GM18870 (cell line): ENCODE data around the gene FOXI1.
"Not testable (repeated sequence)": the region's sequence is repeated elsewhere in the genome, so short reads cannot be mapped to it uniquely, and the experiment has no call there.

Source experiments
- ATAC-seq: cut with Tn5 transposase; IDR thresholded peaks from one replicate; pipeline ENCODE4 v1.9.1; 2021; ENCODE audit warnings: moderate library complexity; ENCODE audit not compliant: unreplicated experiment

Gene FOXI1

GRCh38 chr5:170092455-170093101 is 13.1 kb upstream of the FOXI1 start:
- ATAC-seq, result no peak

DNA sequence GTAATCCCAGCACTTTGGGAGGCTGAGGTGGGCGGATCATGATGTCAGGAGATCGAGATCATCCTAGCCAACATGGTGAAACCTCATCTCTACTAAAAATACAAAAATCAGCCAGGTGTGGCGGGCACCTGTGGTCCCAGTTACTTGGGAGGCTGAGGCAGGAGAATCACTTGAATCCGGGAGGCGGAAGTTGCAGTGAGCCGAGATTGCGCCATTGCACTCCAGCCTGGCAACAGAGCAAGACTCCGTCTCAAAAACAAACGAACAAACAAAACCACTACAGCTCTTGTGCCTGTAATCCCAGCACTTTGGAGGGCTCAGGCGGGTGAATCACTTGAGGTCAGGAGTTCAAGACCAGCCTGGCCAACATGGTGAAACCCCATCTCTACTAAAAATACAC is 11.4 kb upstream of the FOXI1 start:
- ATAC-seq, result not testable (repeated sequence)

DNA sequence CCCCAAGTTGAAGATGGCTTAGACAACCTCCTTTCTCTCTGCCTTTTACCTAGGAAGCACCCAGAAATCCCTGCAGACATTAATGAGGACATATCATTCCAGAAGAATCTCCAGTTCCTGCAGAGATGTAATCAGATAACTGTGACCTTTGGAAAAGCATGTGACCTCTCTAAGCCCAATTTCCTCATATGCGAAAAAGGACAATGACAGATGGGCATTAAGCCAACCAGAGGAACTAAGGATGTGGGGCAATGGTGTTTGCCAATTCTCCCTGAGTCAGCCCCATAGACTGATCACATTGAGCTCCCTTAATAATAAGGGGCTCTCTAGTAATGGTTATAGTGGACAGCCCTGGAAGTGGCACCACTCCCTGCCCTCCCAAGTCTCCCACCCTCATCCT is 10.1 kb upstream of the FOXI1 start:
- ATAC-seq, result no peak

DNA sequence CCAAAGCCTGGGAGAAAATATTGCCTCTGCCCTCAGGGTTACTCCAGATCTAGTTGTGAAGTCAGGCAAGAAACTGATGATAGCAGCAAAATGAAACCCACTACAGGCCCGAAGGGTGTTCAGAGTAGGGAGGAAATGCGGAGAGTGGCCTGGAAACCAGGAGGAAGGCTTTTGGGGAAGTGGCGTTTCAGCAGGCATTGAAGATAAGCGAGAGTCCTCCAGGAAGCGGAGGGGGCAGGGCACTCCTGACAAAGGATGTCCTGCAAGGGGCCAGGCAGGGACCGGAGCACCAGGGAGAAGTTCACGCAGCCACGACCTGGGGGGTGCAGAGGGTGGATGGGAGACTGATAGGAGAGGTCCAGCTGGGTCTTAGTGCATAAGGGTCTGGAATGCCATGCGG is 7.8 kb upstream of the FOXI1 start:
- ATAC-seq, result no peak

GRCh38 chr5:170100066-170100943 is 5.4 kb upstream of the FOXI1 start:
- ATAC-seq, result no peak

GRCh38 chr5:170103447-170103846 is 2.2 kb upstream of the FOXI1 start:
- no peak for ATAC-seq

- ATAC-seq, result no peak
Observed at GRCh38 chr5:170104299-170104698, 1.4 kb upstream of the FOXI1 start.

DNA sequence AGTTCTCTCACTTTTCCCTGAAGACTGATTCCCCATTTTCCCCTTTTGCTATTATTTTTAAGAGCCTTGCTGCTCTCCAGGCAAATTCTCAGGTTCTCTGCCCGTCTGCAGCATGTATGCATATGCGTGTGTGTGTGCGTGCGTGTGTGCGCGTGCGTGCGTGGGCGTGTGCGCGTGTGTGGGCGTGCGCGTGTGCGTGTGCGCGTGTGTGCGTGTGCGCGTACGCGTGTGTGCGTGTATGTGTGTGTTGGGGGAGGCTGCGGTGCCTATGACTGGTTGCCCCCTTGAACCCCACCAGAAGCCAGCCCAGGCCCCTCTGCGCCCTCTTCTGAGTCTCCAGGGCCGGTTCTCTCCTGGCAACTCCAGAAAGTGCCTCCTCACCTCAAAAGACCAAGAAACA is 987 bp upstream of the FOXI1 start:
- ATAC-seq, result no peak

DNA sequence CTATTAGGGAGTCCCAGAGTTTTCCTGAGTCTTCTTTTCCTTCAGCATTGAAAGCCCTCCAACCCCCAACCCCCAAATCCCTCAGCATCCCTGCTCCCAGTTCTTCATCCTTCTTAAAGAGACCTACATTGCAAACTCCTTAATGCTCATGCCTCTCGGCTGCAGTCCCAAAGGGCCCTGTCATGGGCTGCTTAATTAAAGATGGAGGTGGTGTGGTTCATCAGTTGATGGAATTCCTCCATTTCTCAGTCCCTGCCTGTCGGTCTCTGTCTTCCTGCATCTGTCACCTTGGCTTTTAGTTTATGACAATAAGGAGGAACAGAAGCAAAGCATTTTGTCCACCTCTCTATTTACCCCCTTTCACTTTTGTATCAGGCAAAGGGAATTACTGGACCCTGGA is 2.0 kb downstream of the FOXI1 start:
- no peak for ATAC-seq

- ATAC-seq, result no peak
Observed at GRCh38 chr5:170108266-170108785, 2.6 kb downstream of the FOXI1 start.

GRCh38 chr5:170109059-170110031 is 3.6 kb downstream of the FOXI1 start:
- ATAC-seq, result no peak

- ATAC-seq, result no peak
Observed at GRCh38 chr5:170110403-170111087, 4.8 kb downstream of the FOXI1 start.

DNA sequence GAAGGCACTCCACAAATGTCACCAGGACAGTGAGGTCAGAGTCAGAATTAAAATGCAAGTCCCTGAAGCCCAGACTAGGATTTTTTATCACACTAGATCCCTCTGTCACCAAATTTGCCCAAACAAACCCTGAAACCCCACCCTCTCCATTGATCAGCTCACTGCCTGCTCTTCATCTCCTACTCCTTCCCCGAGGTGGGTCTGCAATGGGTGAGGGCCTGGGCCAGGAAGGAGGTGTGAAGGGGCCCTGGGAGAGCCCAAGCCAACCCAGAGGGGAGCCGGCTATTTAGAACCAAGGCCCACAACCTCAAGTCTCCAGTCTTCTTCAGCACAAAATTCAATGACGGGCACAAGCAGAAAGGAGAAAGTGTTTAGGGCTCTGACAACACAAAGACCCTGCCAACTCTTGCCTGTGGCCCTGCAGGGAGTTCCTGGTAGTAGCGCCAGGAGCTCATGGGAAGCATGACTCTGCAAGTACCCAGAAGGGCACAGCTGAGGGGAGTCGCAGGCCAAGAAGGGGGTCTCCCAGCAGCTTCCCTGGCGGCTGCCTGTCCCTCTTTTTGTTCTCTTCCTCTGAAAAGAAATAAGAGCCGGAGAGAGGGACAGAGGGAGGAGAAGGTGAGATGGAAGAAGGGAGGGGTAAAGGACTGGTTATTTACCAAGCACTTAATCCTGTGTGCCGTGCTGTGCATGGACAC is 5.5 kb downstream of the FOXI1 start:
- ATAC-seq, result no peak

- no peak for ATAC-seq
Observed at GRCh38 chr5:170112876-170113521, 7.3 kb downstream of the FOXI1 start.

- no peak for ATAC-seq
Observed at GRCh38 chr5:170113522-170113900, 7.8 kb downstream of the FOXI1 start.

DNA sequence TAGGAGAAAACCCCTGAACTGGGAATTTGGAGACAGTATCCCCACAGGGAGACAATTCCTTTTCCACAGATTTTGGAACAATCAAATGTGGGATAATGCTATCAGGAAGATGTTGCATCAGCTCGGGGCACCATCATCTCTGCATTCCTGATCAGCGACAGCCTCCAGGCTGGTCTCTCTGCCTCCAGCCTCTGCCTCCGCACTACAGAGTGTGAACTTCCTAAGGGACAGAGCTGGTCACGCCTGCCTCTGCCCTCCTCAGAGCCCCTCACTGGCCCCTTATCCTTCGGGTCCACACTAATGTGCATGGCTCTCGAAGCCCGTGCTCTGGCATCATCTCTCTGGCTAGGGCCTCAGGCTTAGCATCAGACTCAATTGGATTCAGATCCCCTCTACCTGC is 8.6 kb downstream of the FOXI1 start:
- ATAC-seq, result no peak

DNA sequence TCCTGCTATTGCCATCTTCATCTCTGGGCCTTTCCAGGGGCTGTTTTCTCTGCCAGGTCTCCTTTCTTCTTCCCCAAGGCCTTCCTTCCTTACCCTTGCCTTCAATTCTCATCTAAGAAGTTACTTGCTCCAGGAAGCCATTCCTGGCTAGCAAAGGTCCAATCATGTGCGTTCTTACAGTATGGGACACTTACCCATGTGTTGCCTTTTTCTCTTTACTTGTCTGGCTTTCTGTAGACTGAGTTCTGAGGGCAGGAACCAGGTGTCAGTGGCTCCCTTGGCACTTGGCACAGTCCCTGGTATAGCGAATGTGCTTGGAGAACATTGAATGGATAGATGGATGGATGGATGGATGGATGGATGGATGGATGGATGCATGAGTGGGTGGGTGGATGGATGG is 10.2 kb downstream of the FOXI1 start:
- ATAC-seq, result no peak

- ATAC-seq, result no peak
Observed at GRCh38 chr5:170117736-170118135, 12.0 kb downstream of the FOXI1 start.

GRCh38 chr5:170120576-170120975 is 14.9 kb downstream of the FOXI1 start:
- ATAC-seq, result no peak
